Adipocyte (in vitro differentiated cells): ENCODE measurements around the gene BRF1.

Source experiments
- DNase-seq: peaks from one replicate; pipeline ENCODE4 v3.0.0-alpha.2; 2015; ENCODE audit warnings: low read depth
- H3K27me3 ChIP-seq: replicated peaks from 2 replicates; pipeline ENCODE4 v1.7.0; 2013; ENCODE audit warnings: mild to moderate bottlenecking, low read length, moderate library complexity; ENCODE audit not compliant: control insufficient read depth, insufficient read depth
- H3K36me3 ChIP-seq: 2 replicates; pipeline ENCODE4 v1.7.0; 2013; ENCODE audit warnings: low read length, mild to moderate bottlenecking, moderate library complexity; ENCODE audit not compliant: control insufficient read depth, insufficient read depth, severe bottlenecking
- H3K4me1 ChIP-seq: 2 replicates; pipeline ENCODE4 v1.7.0; 2013; ENCODE audit warnings: mild to moderate bottlenecking, low read length, moderate library complexity; ENCODE audit not compliant: control insufficient read depth, insufficient read depth
- H3K4me3 ChIP-seq: 2 replicates; pipeline ENCODE4 v1.7.0; 2013; ENCODE audit warnings: mild to moderate bottlenecking, low read length, moderate library complexity
- H3K9ac ChIP-seq: 2 replicates; pipeline ENCODE4 v1.7.0; 2013; ENCODE audit warnings: mild to moderate bottlenecking, low read length, moderate library complexity
- H3K9me3 ChIP-seq: 2 replicates; pipeline ENCODE4 v1.7.0; 2013; ENCODE audit warnings: mild to moderate bottlenecking, low read length, moderate library complexity; ENCODE audit not compliant: control insufficient read depth

Gene BRF1

DNA sequence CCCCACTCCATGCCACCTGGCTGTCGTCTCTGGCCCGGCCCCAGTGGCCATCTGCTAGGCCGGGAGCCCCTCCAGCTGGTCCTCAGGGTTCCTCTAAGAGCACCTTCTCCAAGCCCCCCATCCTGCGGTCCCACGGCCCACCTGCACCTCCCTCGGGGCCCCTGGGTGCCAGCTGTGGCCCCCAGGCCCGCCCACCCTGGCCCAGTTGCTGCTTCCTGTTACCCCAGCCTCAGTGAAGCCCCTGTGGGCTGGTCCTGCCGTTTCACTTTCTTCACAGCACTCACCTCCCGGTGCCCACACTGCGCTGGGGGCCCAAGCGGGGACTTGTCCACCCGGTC is 92.1 kb downstream of the BRF1 start:
- Histone ChIP-seq H3K36me3 (peaks cover 11% of the 10 kb centered on the region), H3K9ac (no peak overlapping the region), H3K27me3 (no peaks in the 10 kb centered on the region), H3K9me3 (no peaks in the 10 kb centered on the region), H3K4me1 (peaks cover 30% of the 10 kb centered on the region), H3K4me3 (no peak overlapping the region)
- no peak for DNase-seq

DNA sequence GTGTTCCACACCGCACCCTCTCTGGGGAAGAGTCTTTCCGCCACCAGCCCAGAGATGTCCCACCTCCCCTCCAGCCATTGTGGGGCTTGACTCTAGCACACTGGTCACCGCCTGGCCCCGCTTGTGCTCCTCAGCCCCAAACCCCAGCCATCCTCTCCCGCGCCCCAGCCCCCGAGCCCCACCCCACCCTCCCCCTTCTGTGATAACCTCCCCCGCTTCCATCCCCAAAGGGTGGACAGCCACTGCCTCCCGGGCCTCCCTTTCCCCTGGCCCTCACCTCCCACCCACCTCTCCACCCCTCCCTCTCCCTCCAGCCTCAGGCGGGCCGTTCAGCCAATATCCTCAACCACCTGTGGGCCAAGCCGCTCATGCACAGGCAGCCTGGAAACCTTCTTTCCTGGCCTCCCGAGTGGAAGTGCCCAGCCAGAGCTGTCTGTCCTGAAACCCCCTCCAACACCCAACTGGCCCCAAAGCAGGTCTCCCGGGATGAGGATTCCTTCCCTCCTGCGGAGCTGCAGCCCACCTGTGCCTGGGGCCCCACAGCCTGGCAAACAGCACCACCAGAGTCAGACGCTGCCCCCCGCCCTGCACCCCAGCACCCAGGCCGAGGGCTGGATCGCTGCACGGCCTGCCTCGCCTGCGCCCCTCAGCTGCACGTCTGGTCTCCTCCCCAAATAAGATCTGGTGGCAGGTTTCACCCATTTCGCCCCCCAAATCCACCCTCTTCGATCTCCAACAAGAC is 92.6 kb downstream of the BRF1 start:
- no peak overlapping the region for H3K4me3 ChIP-seq
- no peak overlapping the region for H3K9ac ChIP-seq
- H3K4me1 ChIP-seq, result peaks cover 30% of the 10 kb centered on the region
- no peaks in the 10 kb centered on the region for H3K27me3 ChIP-seq
- H3K36me3 ChIP-seq, result peaks cover 11% of the 10 kb centered on the region
- no peaks in the 10 kb centered on the region for H3K9me3 ChIP-seq
- no peak for DNase-seq

DNA sequence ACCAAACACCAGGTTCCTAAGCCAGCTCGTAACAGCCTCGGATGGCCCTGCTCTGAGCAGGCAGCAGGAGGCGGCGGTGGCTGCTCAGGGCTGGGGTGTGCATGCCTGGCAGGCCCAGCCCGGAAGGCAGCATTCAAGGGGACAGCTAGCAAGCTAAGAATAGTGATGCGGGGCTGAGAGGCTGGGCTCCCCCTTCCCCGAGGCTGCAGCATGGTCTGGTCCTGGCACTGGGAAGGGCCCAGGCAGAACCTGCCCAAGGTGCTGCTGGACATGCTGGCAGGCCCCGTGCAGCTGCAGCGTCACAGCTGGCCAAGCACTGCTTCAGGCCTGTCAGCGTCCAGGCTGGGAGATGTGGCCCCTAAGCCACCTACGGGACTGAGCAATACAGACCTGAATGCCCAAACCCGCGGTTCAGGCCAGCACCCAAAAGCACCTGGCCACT is 93.3 kb downstream of the BRF1 start:
- Histone ChIP-seq H3K36me3 (peaks cover 11% of the 10 kb centered on the region), H3K4me1 (peaks cover 30% of the 10 kb centered on the region), H3K9ac (no peak overlapping the region), H3K27me3 (no peaks in the 10 kb centered on the region), H3K4me3 (no peak overlapping the region), H3K9me3 (no peaks in the 10 kb centered on the region)
- no peak for DNase-seq

DNA sequence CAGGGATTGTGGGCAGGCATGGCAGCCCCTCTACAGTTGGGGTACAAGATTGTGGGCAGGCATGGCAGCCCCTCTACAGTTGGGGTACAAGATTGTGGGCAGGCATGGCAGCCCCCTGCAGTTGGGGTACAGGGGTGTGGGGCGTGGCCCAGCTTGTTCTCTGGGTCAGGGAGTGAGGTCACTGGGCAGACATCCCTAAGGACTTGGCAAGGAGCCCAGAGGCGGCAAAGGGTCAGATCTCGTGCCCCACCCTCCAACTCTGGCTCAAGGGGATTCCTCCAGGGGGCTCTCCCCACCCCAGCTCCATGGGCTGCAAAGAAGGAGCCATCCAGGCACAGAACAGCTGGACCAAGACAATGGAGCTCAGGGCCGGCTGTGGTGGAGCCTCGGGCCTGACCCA is 93.9 kb downstream of the BRF1 start:
- no peak overlapping the region for H3K9ac ChIP-seq
- no peak overlapping the region for H3K4me3 ChIP-seq
- peaks cover 30% of the 10 kb centered on the region for H3K4me1 ChIP-seq
- H3K36me3 ChIP-seq, result peaks cover 11% of the 10 kb centered on the region
- H3K27me3 ChIP-seq, result no peaks in the 10 kb centered on the region
- no peak for DNase-seq
- H3K9me3 ChIP-seq, result no peaks in the 10 kb centered on the region

DNA sequence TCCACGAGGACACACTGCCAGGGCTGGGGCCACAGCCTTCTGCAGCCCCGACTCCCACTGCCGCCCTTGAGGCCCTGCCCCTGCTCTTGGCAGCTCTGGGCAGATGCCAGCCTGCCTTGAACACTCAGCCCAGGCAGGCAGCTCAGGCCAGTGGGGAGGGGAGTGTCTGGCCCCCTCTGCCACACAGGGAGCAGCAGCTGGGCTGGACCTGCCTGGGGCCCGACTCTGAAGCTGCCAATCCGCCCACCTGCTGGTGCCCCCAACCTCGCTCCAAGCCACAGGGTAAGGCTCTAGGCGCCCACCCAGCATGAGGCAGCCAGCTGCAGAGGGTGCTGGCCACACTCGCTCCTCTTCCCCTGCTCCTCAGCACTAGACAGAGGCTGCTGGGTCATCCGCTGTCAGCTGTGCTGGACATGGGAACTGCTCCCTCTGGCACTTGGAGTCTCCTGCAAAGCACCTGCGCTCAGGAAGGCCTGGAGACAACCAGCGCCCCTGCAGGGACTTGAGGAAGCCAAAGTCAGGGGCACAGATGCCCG is 95.1 kb downstream of the BRF1 start:
- Histone ChIP-seq H3K36me3 (peaks cover 11% of the 10 kb centered on the region), H3K9me3 (no peaks in the 10 kb centered on the region), H3K4me3 (no peak overlapping the region), H3K9ac (peak overlapping the region; percentile 42), H3K27me3 (no peaks in the 10 kb centered on the region), H3K4me1 (peaks cover 30% of the 10 kb centered on the region)
- no peak for DNase-seq

DNA sequence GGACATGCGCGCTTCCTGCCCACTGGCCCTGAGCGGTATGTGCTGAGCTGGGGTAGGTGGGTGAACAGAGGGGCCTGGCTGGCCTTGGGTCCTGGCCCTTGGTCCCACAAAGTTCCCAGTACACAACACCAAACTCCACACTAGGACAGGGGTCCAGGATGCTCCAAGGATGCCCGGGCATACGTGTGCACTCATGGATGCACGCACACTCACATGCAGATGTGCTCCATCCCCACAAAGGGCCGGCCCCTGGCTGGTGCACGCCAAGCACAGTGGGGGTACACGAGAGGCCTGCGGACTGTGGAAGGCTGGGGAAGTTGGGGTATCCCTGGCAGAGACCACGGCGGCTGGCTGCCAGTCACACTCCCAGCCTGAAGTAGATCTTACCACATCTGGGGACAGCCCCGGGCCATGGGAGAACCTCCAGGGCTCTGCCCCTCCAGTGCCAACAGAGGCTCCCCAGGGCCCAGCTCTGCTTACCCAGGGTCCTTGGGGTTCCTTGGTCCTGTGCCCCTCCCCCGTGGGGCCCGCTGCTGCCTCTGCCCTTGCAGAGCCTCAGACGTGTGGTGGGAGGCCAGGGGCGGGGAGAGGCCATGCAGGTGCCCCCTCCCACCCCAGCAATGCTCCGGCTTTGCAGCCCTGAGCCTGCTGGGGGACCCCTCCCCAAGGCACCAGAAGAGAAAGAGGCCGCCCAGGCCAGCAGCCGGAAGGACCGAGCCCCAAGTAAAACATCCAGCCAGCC is 95.7 kb downstream of the BRF1 start:
- H3K27me3 ChIP-seq, result peaks cover 6% of the 10 kb centered on the region
- H3K4me3 ChIP-seq, result no peak overlapping the region
- no peak for DNase-seq
- H3K9ac ChIP-seq, result peak overlapping the region; percentile 42
- H3K9me3 ChIP-seq, result no peaks in the 10 kb centered on the region
- peaks cover 30% of the 10 kb centered on the region for H3K4me1 ChIP-seq
- peaks cover 10% of the 10 kb centered on the region for H3K36me3 ChIP-seq

- no peak overlapping the region for H3K4me3 ChIP-seq
- peak overlapping the region; percentile 42 for H3K9ac ChIP-seq
- peaks cover 4% of the 10 kb centered on the region for H3K36me3 ChIP-seq
- H3K4me1 ChIP-seq, result peaks cover 30% of the 10 kb centered on the region
- peaks cover 13% of the 10 kb centered on the region for H3K27me3 ChIP-seq
- DNase-seq, result no peak
- no peaks in the 10 kb centered on the region for H3K9me3 ChIP-seq
These were observed 96.4 kb downstream of the BRF1 start for GRCh38 chr14:105204206-105204930.

DNA sequence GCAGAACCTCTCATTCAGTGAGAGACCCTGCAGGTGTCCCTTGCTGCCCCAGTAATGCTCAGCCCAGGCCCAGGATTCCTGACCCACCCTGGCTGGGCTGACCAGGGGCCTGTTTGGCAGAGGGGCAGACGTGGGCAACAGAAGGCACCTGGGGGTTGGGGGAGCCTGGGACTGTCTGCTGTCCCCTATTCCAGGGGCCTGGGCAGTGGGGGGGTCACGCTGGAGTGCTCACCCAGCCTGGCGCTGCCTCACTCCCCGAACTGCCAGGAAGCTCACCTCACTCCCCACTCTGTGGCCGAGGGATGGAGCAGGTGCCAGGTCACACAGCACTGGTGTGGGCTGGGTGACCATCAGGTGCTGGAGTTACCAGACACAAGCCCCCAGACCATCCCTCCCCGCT is 97.1 kb downstream of the BRF1 start:
- H3K9ac ChIP-seq, result no peak overlapping the region
- peaks cover 19% of the 10 kb centered on the region for H3K27me3 ChIP-seq
- DNase-seq, result no peak
- no peaks in the 10 kb centered on the region for H3K9me3 ChIP-seq
- H3K4me1 ChIP-seq, result peaks cover 30% of the 10 kb centered on the region
- H3K36me3 ChIP-seq, result no peaks in the 10 kb centered on the region
- no peak overlapping the region for H3K4me3 ChIP-seq

DNA sequence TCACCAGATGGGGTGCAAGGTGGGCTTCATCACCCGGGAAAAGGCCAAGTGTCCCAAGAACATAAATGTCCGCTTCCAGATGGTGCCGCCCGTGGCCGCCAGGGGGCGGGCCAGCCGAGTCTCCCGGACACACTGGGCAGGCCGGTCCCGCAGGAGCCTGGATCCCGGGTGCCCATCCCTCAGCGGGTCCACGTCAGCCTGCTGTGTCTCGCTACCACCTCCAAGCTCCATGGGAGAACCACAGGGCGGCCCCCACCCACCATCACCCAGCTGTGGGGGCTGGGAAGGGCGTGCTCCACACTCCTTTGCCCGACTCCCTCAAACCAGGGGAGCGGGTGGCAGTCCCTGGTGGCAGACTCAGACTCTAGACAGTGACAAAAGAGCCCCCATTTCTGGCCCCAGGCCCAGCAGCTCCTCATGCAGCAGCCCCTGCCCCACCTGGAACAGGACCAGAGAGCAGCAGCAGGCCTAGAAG is 97.7 kb downstream of the BRF1 start:
- peaks cover 30% of the 10 kb centered on the region for H3K4me1 ChIP-seq
- peak overlapping the region; percentile 49 for H3K9ac ChIP-seq
- no peaks in the 10 kb centered on the region for H3K36me3 ChIP-seq
- DNase-seq, result peak; percentile 89
- H3K27me3 ChIP-seq, result peaks cover 24% of the 10 kb centered on the region
- no peaks in the 10 kb centered on the region for H3K9me3 ChIP-seq
- H3K4me3 ChIP-seq, result no peak overlapping the region

- no peaks in the 10 kb centered on the region for H3K36me3 ChIP-seq
- no peak overlapping the region for H3K4me3 ChIP-seq
- no peak overlapping the region for H3K9ac ChIP-seq
- no peak for DNase-seq
- H3K27me3 ChIP-seq, result peaks cover 24% of the 10 kb centered on the region
- H3K9me3 ChIP-seq, result no peaks in the 10 kb centered on the region
- H3K4me1 ChIP-seq, result peaks cover 28% of the 10 kb centered on the region
These were observed 98.8 kb downstream of the BRF1 start for GRCh38 chr14:105201925-105202513.
